B cell (primary cell): ENCODE measurements around the gene SCNN1B. TPM values are rescaled to one million over a fixed set of nuclear protein-coding genes. Genes with fewer than 3 reads are reported as not detected.

Experiments used
- ATAC-seq: fragments of 200-7000 bp; cut with Tn5 transposase; one replicate; pipeline ENCODE4 v1.10.0; 2021; ENCODE audit warnings: low read depth, mild to moderate bottlenecking, moderate number of reproducible peaks, moderate library complexity
- CTCF ChIA-PET: fragments of 350-600 bp; sonication (Branson Sonifier 250); formaldehyde crosslinking; loops from one replicate; lab custom pipeline; 2021; ENCODE audit warnings: antibody characterized with exemption, inconsistent platforms; lab: Charles Lee
- POLR2A ChIA-PET: fragments of 350-600 bp; sonication (Branson Sonifier 250); formaldehyde crosslinking; loops from one replicate; lab custom pipeline; 2021; ENCODE audit warnings: antibody characterized with exemption; lab: Charles Lee
- DNase-seq: peaks from one replicate; pipeline ENCODE4 v3.0.0; 2013
- H2AFZ ChIP-seq: 2 replicates; pipeline ENCODE4 v1.6.1; 2012; ENCODE audit warnings: mild to moderate bottlenecking, low read depth, low read length; ENCODE audit not compliant: insufficient read depth, poor library complexity, severe bottlenecking
- H3K27ac ChIP-seq, 2 donors: 1 replicate in 1 of 2; 2 replicates in 1 of 2; pipeline ENCODE4 v1.5.1; 2012 to 2013; ENCODE audit warnings: low read length in 2 of 2, mild to moderate bottlenecking in 2 of 2, moderate library complexity in 1 of 2
- H3K27me3 ChIP-seq, 4 experiments: fragments of 200-600 bp in 1 of 4; sonication (generic) in 1 of 4; replicated peaks in 1 of 4; 1 replicate in 2 of 4; 2 replicates in 2 of 4; pipeline versions ENCODE4 v1.6.1 to v1.7.0; 2013 to 2016; ENCODE audit warnings: low read length in 3 of 4, mild to moderate bottlenecking in 2 of 4, mixed read lengths in 1 of 4, moderate library complexity in 1 of 4; ENCODE audit not compliant: insufficient read depth in 4 of 4, control insufficient read depth in 3 of 4; ENCODE audit errors: control extremely low read depth in 1 of 4
- H3K36me3 ChIP-seq, 2 experiments: replicated peaks in 1 of 2; 1 replicate in 1 of 2; 2 replicates in 1 of 2; pipeline versions ENCODE4 v1.6.1 to v1.7.1; 2013; ENCODE audit warnings: low read length in 1 of 2; ENCODE audit not compliant: insufficient read depth in 2 of 2, control insufficient read depth in 1 of 2; ENCODE audit errors: control extremely low read depth in 1 of 2, extremely low read depth in 1 of 2
- H3K4me1 ChIP-seq, 2 donors: fragments of 200-600 bp in 1 of 2; sonication (generic) in 1 of 2; 1 replicate in 1 of 2; 2 replicates in 1 of 2; pipeline versions ENCODE4 v1.5.1 to v1.6.1; 2013 to 2017; ENCODE audit warnings: low read length in 2 of 2; ENCODE audit not compliant: control insufficient read depth in 2 of 2, insufficient read depth in 2 of 2
- H3K4me2 ChIP-seq: replicated peaks from 2 replicates; pipeline ENCODE3; 2012; ENCODE audit warnings: mild to moderate bottlenecking, low read depth, low read length; ENCODE audit not compliant: poor library complexity, severe bottlenecking
- H3K4me3 ChIP-seq, 5 experiments: fragments of 200-600 bp in 1 of 5; sonication (generic) in 1 of 5; 1 replicate in 3 of 5; 2 replicates in 2 of 5; pipeline versions ENCODE4 v1.5.1 to v1.7.0; 2011 to 2016; ENCODE audit warnings: low read length in 4 of 5, mild to moderate bottlenecking in 4 of 5, low read depth in 2 of 5, control low read depth in 1 of 5, moderate library complexity in 1 of 5; ENCODE audit not compliant: insufficient read depth in 1 of 5; ENCODE audit errors: control extremely low read depth in 1 of 5, extremely low read depth in 1 of 5
- H3K79me2 ChIP-seq: fragments of 200-600 bp; sonication (generic); one replicate; pipeline ENCODE4 v1.6.0; 2016; ENCODE audit warnings: low read length; ENCODE audit not compliant: control insufficient read depth, insufficient read depth
- H3K9ac ChIP-seq: fragments of 200-600 bp; sonication (generic); 2 replicates; pipeline ENCODE4 v1.6.1; 2017; ENCODE audit warnings: mild to moderate bottlenecking, low read length, moderate library complexity
- H3K9me3 ChIP-seq, 3 donors: one replicate each; pipeline versions ENCODE4 v1.6.1 to v1.7.1; 2013; ENCODE audit warnings: low read length in 2 of 3; ENCODE audit not compliant: control insufficient read depth in 2 of 3, insufficient read depth in 1 of 3; ENCODE audit errors: control extremely low read depth in 1 of 3
- H4K20me1 ChIP-seq: 2 replicates; pipeline ENCODE4 v1.6.0; 2012; ENCODE audit warnings: mild to moderate bottlenecking, low read length; ENCODE audit not compliant: insufficient read depth, control insufficient read depth, poor library complexity, severe bottlenecking
- H3K27ac Mint-ChIP-seq: one replicate; pipeline ENCODE4 v1.8.0; 2021; ENCODE audit warnings: mixed read lengths
- H3K27me3 Mint-ChIP-seq: one replicate; pipeline ENCODE4 v1.8.0; 2021; ENCODE audit warnings: mixed read lengths
- H3K4me1 Mint-ChIP-seq: one replicate; pipeline ENCODE4 v1.8.0; 2021; ENCODE audit warnings: mixed read lengths
- H3K4me3 Mint-ChIP-seq: one replicate; pipeline ENCODE4 v1.8.0; 2021; ENCODE audit warnings: mixed read lengths
- H3K9me3 Mint-ChIP-seq: one replicate; pipeline ENCODE4 v1.8.0; 2022; ENCODE audit warnings: mixed read lengths; ENCODE audit not compliant: insufficient read depth
- CTCF ChIP-seq: fragments of 200-600 bp; IDR thresholded peaks from one replicate; pipeline ENCODE4 v1.8.0; 2022; ENCODE audit warnings: antibody characterized with exemption, mild to moderate bottlenecking
- EZH2 ChIP-seq: IDR thresholded peaks from 2 replicates; pipeline ENCODE4 v1.6.1; 2012; ENCODE audit warnings: borderline replicate concordance, low read depth, mild to moderate bottlenecking, moderate library complexity, low read length; ENCODE audit not compliant: insufficient read depth, poor library complexity, severe bottlenecking
- WGBS: methylation state at CpG from one replicate; pipeline ENCODE4 v1.1.5; 2013; ENCODE audit warnings: missing lambda C conversion rate; ENCODE audit not compliant: insufficient coverage; 5-methylcytosine and 5-hydroxymethylcytosine counted together
- intact Hi-C: fragments of 100-400 bp; cut with micrococcal nuclease; formaldehyde crosslinking; loops from one replicate; pipeline ENCODE4 v1.10.0; 2022
- polyA plus RNA-seq: library from polyadenylated mRNA; depleted of rRNA; stranded (reverse); fragments of >200 nt; gene quantifications from 2 replicates; pipeline ENCODE4 v1.2.3, GENCODE V29; 2012
- total RNA-seq, 2 donors: library from RNA; stranded (reverse); fragments of 120-200 nt in 1 of 2; gene quantifications; 1 replicate in 1 of 2; 2 replicates in 1 of 2; pipeline versions ENCODE4 v1.2.3 to v1.2.4, GENCODE V29; 2013 to 2022

Gene SCNN1B
- total and polyA plus RNA-seq, 2 donors (not counting 1 experiment from before 2014, with no cell fraction given) = 0.30 TPM; not detected in 1

GRCh38 chr16:23357761-23358290, 55.7 kb downstream of the SCNN1B start:
- Histone ChIP-seq H3K27ac (no peak overlapping the region), H3K79me2 (no peaks in the 10 kb centered on the region), H3K27me3 (peaks cover 0 to 4% (median 0%) of the 10 kb centered on the region in 4 experiments), H3K9ac (no peak overlapping the region), H3K4me2 (no peak overlapping the region), H4K20me1 (no peaks in the 10 kb centered on the region), H3K4me3 (no peak overlapping the region), H3K9me3 (no peaks in the 10 kb centered on the region), H3K4me1 (no peaks in the 10 kb centered on the region), H2AFZ (no peak overlapping the region), H3K36me3 (no peaks in the 10 kb centered on the region)
- Mint-ChIP-seq H3K27ac (no peak overlapping the region), H3K27me3 (peaks cover 6% of the 10 kb centered on the region), H3K4me3 (no peak overlapping the region), H3K4me1 (no peaks in the 10 kb centered on the region), H3K9me3 (no peaks in the 10 kb centered on the region)
- WGBS = 89% methylated on average over 4 of the region's 8 CpGs
- ATAC-seq (no peak), DNase-seq (no peak)
- TF ChIP-seq CTCF (no peak), EZH2 (no peak)
- intact Hi-C loops = no loop called here
- ChIA-PET CTCF (no interaction called here), POLR2A (no interaction called here)

GRCh38 chr16:23359092-23359760, 57.1 kb downstream of the SCNN1B start:
- Mint-ChIP-seq H3K9me3 (no peaks in the 10 kb centered on the region), H3K4me1 (no peaks in the 10 kb centered on the region), H3K27ac (no peak overlapping the region), H3K4me3 (no peak overlapping the region), H3K27me3 (peaks cover 3% of the 10 kb centered on the region)
- WGBS = 63% methylated on average over 7 of the region's 8 CpGs
- intact Hi-C loops = no loop called here
- Histone ChIP-seq H3K27me3 (peaks cover 0 to 4% (median 0%) of the 10 kb centered on the region in 4 experiments), H3K9ac (no peak overlapping the region), H3K4me2 (no peak overlapping the region), H3K79me2 (no peaks in the 10 kb centered on the region), H2AFZ (no peak overlapping the region), H3K4me3 (no peak overlapping the region), H3K9me3 (no peaks in the 10 kb centered on the region), H4K20me1 (no peaks in the 10 kb centered on the region), H3K36me3 (no peaks in the 10 kb centered on the region), H3K4me1 (no peaks in the 10 kb centered on the region), H3K27ac (no peak overlapping the region)
- ChIA-PET POLR2A (no interaction called here), CTCF (no interaction called here)
- DNase-seq (no peak), ATAC-seq (no peak)
- TF ChIP-seq EZH2 (no peak), CTCF (no peak)
